Stimulated activated naive CD8-positive, alpha-beta T cell treated with anti-CD3 and anti-CD28 coated beads, Interleukin-15, Interleukin-2, amounts not matched to agents 100 U/mL and 50 U/mL, for 24 hours (primary cell): ENCODE measurements around the gene FAM3C.

ENCODE experiments used
- ATAC-seq: fragments of 150-1000 bp; cut with Tn5 transposase; one replicate; pipeline ENCODE4 v1.10.0; 2021
- DNase-seq: peaks from one replicate; pipeline ENCODE4 v3.0.0; 2021

FAM3C gene

DNA sequence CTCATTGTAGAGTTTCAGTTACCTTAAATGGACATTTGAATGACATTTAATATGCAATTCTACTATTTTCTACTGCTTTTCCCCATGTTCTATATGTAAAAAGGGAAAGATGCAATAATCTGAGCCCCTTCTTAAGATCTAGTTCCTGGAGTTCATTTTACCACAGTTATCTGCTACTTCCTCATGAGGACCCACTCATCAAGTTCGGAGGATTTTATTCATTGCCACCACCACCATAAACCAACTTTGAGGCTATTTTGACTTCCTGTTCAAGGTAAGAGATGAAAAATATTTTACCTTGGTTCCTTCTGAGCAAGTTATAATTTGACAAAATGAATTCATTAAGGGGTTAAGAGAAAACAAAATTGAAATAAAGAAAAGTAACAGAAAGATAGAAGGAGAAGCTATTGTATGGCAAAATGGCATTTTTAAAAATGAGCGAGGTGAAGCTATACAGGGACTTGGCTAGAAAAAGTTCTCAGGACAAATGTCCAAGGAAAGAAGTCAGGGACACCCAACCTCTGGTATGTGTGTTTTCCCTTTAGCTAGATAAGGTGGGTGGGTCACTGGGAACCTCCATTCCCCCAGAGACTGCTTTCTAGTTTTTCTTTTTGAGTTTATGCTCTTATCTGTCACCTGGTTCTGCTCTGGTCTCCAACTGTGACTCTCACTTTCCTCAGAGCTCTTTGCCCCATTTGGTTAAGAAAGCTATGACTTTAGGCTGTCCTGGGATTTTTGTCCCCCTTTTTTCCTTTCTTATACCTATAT, 14.9 kb upstream of the FAM3C start:
- no peak for ATAC-seq
- DNase-seq: no peak

DNA sequence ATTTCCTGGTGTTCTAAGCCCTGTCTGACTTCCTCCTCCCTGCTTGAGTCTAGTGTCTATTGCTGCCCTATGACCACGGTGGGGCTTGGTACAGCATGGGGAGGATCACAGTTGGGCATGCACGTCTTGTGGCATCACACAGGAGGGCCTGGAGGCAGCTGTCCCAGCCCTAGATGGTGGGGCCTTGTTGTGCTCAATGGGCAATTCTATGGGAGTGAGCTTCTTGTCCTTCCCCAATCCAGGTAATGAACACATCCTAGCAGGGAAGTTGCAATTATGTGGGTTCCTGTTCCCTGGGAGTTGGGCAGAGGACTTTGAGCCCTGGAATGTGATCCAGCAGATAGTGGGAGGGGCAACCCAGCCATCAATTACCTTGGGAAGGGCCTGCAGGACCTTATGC, 10.8 kb upstream of the FAM3C start:
- DNase-seq (no peak), ATAC-seq (no peak)

DNA sequence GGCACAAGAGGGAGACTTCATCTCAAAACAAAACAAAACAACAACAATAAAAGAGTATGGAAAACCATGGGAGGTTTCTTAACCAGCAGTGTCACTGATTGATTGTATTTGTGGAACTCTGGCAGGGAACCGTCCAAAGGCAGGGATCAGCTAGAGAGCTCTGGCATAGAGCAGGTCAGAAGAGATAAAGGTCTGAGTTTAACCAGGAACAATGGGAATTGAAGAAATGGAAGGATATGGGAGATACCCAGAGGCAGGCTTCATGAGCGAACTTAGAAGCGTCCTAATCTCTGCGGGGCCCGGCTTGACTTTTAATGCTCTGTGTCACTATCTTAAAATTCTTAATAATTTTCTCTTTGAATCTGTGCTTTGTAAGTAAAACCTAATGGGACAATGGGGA, 10.4 kb upstream of the FAM3C start:
- ATAC-seq: no peak
- no peak for DNase-seq

DNA sequence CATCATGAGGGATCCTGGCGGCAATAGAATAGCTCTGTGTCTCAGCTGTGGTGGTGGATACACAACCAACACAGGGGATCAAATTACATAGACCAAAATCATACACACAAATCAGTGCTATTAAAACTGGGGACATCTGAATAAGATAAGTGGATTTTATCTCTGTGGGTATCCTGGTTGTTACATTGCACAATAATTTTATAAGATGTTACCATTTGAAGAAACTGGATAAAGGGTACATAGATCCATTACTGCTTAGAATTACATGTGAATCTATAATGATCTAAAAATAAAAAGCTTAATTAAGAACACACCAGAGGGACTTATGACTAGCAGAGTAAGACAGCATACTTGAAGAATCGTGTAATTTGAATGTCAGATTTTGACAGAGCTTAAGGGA, 8.2 kb upstream of the FAM3C start:
- no peak for DNase-seq
- ATAC-seq: no peak

DNA sequence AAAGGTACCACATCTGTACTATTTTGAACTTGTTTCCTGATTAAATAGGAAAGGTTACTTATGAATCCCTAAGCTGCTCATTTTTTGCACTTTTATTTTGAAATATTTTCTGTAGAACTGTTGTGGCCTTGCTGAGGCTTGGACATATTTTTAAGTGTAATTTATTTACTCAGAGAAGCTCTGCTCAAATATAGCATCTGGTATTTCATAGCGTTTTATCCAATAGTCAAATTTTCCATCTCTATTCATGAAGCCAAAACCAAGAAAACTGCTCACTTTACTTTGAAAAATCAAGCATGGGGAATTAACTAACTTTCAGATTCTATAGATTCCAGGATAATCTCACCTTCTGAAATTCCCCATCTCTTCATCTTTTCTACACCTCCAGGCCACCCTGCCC, 6.6 kb upstream of the FAM3C start:
- no peak for ATAC-seq
- no peak for DNase-seq

DNA sequence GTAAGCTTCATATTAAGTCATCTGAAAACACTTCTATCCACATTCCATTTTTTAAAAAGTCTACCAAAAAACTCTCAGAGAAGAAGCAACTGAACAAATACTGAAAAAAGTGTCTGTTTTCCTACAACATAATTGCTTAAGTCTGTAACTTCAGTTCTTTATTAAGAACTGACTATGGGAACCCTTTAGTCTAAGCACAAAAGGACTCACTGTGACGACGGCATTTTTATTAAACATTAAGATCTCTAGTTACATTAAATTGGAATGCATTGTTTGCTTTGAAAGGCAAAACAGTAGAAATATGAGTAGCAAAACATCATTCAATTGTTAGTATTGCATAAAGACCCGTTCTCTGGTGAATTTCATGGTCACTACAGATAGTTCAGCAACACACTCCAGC, 5.8 kb upstream of the FAM3C start:
- no peak for ATAC-seq
- DNase-seq: no peak

DNA sequence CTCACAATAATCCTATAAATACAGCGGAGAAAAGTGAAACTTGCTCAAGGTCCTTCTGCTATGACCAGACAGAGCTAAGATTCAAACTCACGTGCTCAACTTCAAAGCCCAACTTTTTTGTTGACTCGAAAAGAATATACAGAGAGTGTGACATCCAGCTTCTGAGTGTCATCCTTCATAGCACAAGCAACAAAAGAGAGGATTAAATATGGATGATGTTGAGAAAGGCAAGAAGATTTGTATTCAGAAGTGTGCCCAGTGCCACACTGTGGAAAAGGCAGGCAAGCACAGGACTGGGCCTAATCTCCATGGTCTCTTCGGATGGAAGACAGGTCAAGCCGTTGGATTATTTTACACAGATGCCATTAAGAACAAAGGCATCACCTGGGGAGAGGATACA, 2.1 kb upstream of the FAM3C start:
- no peak for ATAC-seq
- no peak for DNase-seq

DNA sequence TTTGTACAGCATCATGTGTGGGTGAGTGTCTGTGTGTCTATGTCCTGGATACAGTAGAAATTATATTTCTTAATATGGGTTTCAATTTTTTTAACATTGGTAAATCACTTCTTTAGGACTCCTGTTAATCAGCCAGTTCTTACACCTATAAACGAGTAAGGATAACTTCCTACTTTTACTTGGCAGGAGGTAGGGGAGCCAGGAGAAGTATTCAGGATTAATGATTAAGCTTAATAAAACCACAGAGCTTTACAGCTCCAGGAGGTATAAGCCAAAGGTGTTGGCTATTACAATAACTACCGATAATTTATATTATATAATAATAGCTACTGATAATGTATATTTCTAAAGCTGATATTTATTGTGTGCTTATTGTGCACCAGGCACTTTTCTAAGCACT, 1.7 kb upstream of the FAM3C start:
- ATAC-seq: no peak

DNA sequence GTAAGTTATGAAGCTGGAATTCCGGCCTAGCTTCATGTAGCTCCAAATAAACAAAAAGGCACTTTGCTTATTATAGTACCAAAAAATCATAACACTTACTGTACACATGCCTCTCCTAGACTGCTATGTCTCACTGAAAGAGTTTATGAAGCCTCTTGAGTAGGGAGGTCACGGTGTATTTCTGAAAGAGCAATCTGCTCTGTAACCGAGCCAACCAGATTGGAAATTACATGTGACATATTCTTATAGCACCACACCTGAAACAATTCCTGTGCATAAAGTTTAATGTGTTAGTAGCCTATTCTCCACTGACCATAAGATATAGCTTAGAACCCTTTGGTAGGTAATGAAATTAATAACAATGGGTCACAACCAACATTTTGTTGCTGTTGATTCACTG, 1.3 kb upstream of the FAM3C start:
- ATAC-seq (no peak), DNase-seq (no peak)

More for the DNA sequence above, 1.7 kb upstream of the FAM3C start:
- DNase-seq: no peak

DNA sequence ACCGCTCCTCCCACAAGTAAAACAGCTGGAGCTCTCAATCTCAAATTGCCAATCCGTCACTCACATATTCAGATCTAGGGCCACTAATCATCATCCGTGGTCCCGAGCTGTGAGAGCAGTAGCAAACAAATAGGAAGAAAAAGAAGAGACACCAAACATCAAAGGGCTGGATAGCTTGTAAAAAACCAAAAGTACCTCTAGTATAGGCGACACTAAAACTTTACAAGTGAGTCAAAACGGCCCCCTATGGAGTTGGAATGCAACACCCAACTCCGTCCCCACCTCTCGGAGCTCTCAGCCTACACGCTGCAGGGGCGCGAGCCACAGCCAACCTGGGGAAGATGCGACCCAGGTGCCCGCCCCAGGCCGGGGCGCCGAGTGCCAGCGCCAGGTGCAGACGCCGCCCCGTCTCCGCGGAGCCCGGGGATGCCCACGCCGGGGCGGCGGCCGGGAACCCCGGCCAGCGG, 581 bp downstream of the FAM3C start:
- peak; percentile 60 for DNase-seq
- peak; percentile 53 for ATAC-seq

DNA sequence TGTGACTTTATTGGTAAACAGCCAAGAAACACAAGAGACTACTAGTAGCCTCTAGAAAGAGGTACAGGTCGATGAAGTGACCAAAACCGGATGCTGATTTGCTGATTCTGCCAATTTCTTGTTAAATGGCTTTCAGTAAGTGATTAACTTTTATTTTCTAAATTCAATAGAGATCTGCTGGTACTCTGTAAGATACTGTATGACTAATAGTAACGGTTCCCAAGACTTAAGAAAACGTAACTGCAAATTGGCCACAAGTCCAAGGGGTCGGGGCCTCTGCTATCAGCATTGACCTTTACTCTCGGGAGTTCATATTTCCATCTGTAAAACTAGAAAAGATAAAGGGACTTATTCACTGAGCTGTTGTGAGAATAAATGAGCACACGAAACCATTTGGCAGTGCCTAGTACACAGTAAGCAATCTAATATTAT, 1.4 kb downstream of the FAM3C start:
- DNase-seq: peak; percentile 23
- ATAC-seq: no peak

DNA sequence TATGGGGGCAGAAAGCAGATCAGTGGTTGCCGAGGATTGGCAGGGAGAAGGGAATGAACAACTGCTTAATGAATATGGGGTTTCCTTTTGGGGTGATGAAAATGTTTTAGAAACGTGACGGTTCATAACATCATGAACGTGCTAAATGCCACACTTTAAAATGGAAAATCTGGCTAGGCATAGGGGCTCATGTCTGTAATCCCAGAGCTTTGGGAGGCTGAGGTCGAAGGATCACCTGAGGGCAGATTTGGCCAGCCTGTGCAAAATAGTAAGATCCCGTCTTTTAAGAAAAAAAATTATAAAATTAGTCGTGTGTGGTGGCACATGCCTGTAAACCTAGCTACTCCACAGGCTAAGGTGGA, 3.1 kb downstream of the FAM3C start:
- no peak for ATAC-seq
- no peak for DNase-seq

DNA sequence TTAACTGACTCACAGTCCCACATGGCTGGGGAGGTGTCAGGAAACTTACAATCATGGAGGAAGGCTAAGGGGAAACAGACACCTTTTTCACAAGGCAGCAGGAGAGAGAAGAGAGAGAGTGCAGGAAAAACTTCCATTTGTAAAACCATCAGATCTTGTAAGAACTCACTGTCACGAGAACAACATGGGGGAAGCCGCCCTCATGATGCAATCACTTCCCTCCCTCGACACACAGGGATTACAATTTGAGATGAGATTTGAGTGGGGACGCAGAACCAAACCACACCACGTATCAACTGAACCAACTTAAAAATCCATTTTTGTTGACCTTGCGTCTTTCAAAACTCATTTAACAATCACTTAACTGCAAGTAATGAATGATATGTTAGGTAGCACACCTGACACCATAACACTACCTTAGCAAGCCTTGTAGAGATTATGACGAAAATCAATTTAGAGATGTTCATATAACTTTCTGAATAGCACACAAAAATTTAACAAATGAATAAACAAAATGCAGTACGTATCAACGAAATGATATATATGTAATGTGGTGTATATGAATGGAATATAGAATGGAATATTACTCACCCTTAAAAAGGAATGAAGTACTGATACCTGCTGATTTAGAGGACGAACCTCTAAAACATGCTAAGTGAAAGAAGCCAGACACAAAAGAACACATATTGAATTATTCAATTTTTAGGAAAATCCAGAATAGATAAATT, 3.7 kb downstream of the FAM3C start:
- ATAC-seq (no peak), DNase-seq (no peak)

DNA sequence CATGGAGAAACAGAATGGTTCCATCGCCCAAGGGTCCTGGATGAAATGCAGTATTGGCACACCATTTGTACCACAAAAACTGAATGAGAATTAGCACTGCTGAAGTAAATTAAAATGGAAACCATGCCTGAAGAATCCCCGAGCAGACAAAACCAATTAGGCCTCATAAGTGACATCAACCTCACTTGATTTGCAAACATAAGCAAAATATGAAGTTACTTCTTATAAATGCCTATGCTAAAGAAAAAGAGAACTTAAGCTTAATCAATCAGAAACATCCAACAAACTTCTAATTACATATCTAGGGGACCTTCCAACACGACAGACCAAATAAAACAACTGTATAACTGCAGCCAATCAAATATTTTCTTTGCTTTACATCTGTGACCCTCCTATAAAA, 4.4 kb downstream of the FAM3C start:
- ATAC-seq (no peak), DNase-seq (no peak)

DNA sequence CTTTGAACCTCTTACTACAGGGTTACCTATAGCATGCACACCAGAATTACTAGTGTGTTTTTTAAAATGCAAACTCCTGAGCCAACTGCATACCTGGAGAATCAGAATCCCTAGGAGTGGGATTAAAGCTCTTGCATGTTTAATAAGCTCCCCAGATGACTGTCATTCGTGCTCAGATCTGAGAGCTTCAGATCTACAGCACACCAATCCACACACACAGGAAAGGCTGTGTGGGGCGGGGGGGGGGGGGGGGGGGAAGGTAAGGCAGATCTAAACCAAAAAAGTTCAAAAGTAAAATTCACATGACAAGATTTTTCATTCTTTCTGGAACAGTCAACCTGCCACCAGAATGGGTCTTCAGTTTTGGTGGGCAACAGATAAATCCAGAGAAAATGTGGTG, 5.5 kb downstream of the FAM3C start:
- no peak for ATAC-seq
- DNase-seq: no peak

DNA sequence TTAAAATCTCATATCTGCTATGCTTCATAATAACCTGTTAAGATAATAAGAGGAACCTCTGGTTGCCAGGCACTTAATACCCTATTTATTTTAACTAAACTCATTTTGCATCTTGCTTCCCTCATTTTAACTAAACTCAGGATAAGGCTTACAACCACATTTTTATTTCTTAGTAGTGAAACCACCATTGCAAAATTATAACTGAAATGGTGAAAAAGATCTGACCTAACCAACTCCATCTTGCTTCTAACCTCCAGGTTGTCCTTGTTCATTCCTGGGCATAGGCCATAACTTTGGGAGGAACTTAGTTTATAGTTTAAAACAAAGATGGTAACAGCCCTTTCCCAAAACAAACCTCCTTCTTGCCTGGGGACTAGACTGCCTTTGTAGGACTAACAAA, 6.0 kb downstream of the FAM3C start:
- DNase-seq (no peak), ATAC-seq (no peak)

DNA sequence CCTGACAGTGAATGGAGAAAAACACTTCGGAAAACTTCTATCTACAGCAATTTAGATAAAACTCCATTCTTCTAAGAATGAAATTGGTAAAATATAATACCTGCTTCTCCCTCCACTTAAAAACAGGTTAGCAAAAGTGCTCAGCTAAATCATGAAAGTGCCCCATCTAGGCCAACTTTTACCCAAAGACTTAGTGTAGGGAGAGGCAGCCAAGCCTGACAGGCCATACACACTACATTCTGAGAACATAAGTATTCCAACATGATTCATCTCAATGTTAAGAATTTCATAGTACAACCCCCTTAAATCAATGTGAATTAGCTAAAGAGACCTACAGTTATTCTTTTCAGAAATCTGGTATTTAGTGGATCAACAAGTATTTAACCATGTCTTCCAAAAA, 7.2 kb downstream of the FAM3C start:
- ATAC-seq: no peak
- DNase-seq: no peak

DNA sequence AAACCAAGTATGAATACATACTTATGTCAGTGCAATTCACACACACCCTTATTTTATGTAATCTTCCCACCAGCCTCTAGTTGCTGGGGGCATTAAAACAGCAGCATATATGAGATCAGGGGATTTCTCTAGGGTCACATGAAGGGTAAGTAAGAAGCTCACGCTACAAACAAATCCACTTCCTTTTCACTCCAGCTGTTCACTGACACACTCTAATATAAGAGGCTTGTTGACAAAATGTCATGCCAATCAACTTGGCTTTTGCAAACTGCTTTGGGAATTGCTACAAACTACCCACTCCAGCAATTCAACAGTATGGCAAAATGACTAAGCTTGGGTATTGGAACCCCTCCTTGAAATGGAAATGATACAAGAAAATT, 10.3 kb downstream of the FAM3C start:
- ATAC-seq (peak; percentile 55), DNase-seq (no peak)

DNA sequence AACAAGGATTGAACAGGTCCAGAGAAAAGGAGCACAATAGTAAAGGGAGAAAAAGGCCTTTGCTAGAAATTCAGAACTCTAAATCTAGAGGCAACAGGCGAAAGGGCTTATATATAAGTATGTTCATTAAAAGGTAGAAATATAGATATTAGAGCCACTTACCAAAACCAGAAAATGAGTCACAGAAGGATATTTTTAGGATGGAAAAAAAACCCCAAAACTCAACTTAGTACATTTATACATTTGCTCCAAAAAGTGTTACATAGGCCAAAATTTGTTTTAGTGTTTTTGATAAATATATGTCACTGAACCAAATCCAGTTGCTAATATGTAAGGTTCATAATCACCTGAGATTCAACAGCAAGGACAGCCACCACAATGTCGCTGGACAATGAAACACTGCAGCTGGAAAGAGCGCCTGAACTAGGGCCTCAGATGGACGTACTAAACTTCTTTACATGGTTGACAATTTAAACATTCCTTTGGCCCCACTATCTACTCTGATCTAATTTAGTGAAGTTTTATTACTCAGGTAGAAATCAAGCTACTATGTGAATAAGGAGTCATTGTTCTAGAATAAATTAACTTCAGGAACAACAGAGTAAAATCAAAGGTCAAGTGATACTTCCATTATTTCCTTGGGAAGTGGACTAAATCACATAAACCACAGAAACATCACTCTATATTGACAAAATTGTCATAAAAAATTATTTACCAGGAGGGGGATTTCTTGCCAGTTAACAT, 10.9 kb downstream of the FAM3C start:
- ATAC-seq (no peak), DNase-seq (no peak)

DNA sequence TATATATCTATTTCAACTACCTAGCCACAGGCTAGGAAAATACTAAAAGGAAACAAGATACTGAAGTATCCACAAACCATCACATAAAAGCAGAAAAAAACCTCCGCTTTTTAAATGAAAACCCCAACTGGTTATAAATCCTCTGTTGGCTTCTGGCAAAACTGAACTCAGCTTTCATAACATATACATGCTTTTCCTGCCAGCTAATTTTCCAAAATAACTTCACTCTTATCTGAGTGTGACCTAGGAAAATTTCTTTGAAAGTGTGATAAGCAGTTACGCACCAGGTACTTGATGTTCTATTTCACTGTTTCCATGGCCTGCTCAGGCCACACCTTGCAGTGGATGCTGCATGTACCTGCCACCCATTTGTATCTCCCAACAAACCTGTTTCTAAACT, 11.8 kb downstream of the FAM3C start:
- ATAC-seq (peak; percentile 65), DNase-seq (no peak)

DNA sequence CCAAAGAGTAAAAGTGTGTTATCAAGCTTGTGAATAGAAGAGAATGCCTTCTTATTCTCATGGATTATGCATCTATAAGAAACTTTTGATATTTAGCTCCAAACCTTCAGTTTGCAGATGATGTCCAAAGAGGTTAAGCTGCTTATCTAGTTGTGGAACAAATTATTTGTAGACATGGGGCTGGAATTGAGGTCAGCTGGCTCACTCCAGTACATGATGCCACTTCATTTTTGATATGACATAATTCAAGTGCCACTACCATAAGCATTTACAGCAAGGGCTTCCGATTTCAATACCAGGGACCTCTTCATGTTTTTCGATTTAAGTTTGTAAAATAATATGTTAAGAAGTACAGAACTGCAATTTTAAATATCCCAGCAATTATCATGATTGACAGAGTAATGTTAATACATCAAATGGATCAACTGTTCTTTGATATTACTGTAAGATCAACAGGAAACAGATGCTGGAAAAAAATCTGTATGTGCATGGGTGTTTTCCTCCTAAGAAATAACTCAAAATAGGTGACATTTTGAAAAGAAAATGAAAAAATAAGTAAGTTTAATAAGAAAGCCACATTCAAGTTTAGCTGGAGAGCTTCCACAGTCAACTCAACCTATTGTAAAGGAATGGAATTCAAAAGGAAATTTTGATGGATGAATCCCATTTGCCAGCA, 12.7 kb downstream of the FAM3C start:
- DNase-seq: no peak
- no peak for ATAC-seq

DNA sequence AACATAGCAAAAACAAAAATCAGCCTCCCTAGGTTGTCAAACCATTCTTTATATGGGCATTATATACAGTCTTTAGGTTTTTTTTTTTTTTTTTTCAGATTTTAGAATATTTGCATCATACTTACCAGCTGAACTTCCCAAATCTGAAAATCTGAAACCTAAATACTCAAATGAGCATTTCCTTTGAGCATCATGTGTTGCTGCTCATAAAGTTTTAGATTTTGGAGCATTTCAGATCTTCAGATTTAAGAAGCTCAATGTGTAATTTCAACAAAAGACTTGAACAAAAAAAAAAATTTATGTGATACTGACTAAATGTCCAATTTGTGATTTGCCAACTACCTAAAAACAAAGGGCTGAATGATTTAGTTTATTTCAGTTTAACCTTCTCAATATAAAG, 13.6 kb downstream of the FAM3C start:
- ATAC-seq (no peak), DNase-seq (no peak)

DNA sequence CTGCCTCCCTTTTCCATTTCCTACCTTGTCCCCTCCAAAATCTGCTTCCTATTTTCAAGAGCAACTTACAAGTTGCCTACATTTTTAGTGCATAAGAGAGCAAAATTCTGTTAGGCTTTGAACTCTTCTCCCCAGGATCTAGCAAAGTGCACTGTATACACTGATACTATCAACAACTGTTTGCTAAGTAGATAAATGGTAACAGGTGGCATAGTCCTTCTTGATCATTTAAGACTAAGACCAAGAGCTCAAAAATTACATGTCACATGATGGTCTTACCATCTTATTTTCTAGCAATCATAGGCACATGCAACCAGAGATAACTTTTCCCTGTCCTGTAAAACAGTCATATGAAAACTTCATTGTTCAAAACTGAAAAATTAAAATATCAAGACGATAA, 16.2 kb downstream of the FAM3C start:
- no peak for ATAC-seq

More for the DNA sequence above, 16.2 kb downstream of the FAM3C start:
- DNase-seq: no peak
